ENCODE results near the gene N4BP2L2.
"Not testable (repeated sequence)": the region's sequence is repeated elsewhere in the genome, so short reads cannot be mapped to it uniquely, and the experiment has no call there.

The N4BP2L2 gene

DNA sequence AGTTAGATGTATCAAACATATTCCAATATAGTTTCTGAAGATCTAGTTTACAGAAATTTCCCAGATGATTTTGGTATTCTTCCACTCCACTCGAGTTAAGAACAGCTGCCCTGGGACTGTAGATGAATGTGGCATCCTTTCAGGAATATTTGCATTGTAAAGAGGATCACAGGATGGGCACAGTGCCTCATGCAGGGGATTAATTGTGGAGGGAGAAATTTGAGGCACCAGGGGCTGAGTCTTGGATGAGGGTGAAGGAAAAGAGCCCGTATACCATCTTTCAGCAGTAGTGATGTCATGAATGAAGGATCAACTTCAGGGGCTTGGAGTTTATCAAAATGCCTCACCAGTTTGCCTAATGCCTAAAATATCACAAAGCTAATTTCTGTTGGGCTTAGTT is 43.7 kb upstream of the N4BP2L2 start:
- no peak for DNase-seq (ENCODE audit: low read depth)
- no peak overlapping the region for H3K4me3 ChIP-seq (ENCODE audit: low read depth, low read length)
- TF ChIP-seq, protein P1, sequence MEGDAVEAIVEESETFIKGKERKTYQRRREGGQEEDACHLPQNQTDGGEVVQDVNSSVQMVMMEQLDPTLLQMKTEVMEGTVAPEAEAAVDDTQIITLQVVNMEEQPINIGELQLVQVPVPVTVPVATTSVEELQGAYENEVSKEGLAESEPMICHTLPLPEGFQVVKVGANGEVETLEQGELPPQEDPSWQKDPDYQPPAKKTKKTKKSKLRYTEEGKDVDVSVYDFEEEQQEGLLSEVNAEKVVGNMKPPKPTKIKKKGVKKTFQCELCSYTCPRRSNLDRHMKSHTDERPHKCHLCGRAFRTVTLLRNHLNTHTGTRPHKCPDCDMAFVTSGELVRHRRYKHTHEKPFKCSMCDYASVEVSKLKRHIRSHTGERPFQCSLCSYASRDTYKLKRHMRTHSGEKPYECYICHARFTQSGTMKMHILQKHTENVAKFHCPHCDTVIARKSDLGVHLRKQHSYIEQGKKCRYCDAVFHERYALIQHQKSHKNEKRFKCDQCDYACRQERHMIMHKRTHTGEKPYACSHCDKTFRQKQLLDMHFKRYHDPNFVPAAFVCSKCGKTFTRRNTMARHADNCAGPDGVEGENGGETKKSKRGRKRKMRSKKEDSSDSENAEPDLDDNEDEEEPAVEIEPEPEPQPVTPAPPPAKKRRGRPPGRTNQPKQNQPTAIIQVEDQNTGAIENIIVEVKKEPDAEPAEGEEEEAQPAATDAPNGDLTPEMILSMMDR (IDR thresholded peaks at IDR 0.05; ENCODE audit: low read depth, low read length, missing control alignments), result no peak

DNA sequence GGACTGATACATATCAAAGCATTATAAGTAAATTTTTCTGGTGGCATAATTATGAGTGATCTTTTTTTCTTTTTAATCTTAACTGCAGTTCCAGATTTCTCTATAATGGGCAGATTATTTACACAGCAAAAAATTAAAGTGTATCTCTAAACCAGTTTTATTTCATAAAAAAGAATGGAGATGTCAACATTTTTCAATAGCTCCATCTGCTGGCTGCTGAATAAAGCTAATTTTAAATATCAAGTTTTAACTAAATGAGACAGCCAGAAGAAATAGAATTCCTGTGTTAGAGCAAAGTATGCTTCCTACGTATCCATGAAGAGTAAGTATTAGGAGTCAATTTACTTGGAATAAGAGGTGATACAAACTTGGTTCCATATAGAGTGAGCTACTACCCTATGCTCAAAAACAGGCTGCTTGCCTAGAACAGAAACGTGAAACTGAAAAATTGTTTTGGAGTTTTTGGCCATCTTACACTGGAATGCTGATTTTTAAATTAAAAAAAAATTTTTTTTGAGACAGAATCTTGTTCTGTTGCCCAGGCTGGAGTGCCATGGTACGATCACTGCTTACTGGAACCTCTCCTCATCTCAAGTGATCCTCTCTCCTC is 42.7 kb upstream of the N4BP2L2 start:
- H3K4me3 ChIP-seq (ENCODE audit: low read depth, low read length), result no peak overlapping the region
- TF ChIP-seq, protein P1 (IDR thresholded peaks at IDR 0.05; ENCODE audit: low read depth, low read length, missing control alignments), result peak; percentile 36
- DNase-seq (ENCODE audit: low read depth), result no peak

DNA sequence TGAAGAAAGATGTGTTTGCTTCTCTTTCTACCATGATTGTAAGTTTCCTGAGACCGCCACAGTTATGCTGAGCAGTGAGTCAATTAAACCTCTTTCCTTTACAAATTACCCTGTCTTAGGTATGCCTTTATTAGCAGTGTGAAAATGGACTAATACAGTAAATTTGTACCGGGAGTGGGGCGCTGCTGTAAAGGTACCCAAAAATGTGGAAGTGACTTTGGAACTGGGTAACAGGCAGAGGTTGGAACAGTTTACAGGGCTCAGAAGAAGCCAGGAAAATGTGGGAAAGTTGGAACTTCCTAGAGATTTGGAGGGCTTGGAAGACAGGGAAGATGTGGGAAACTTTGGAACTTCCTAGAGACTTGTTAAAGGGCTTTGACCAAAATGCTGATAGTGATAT is 38.4 kb upstream of the N4BP2L2 start:
- TF ChIP-seq, protein P1 (IDR thresholded peaks at IDR 0.05; ENCODE audit: low read depth, low read length, missing control alignments), result no peak
- no peak for DNase-seq (ENCODE audit: low read depth)
- H3K4me3 ChIP-seq (ENCODE audit: low read depth, low read length), result no peak overlapping the region

DNA sequence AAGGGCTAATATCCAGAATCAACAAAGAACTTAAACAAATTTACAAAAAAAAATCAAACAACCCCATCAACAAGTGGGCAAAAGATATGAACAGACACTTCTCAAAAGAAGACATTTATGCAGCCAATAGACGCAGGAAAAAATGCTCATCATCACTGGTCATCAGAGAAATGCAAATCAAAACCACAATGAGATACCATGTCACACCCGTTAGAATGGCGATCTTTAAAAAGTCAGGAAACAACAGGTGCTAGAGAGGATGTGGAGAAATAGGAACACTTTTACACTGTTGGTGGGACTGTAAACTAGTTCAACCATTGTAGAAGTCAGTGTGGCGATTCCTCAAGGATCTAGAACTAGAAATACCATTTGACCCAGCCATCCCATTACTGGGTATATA is 37.1 kb upstream of the N4BP2L2 start:
- DNase-seq (ENCODE audit: low read depth); H3K4me3 ChIP-seq (ENCODE audit: low read depth, low read length): not testable (repeated sequence)

DNA sequence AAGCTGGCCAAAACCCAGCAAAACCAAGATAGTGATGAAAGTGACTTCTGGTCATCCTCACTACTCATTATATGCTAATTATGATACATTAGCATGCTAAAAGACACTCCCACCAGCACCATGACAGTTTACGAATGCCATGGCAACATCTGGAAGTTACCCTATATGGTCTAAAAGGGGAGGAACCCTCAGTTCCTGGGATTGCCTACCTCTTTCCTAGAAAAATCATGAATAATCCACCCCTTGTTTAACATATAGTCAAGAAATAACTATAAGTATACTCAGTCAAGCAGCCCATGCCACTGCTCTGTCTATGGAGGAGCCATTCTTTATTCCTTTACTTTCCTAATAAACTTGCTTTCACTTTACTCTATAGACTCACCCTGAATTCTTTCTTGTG is 22.2 kb upstream of the N4BP2L2 start:
- DNase-seq (ENCODE audit: low read depth); H3K4me3 ChIP-seq (ENCODE audit: low read depth, low read length): not testable (repeated sequence)

DNA sequence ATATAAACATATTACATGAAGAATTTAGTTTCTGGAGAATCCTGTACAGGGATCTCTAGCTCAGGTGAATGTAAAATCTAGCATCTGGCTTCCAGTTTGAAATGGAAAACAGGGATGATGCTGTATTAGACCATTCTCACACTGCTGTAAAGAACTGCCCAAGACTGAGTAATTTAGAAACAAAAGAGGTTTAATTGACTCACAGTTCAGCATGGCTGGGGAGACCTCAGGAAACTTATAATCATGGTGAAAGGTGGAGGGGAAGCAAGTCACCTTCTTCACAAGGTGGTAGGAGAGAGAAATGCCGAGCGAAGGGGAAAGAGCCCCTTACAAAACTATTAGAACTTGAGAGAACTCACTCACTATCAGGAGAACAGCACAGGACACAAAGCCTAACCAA is 17.0 kb upstream of the N4BP2L2 start:
- DNase-seq (ENCODE audit: low read depth), result no peak
- TF ChIP-seq, protein P1 (IDR thresholded peaks at IDR 0.05; ENCODE audit: low read depth, low read length, missing control alignments), result no peak
- H3K4me3 ChIP-seq (ENCODE audit: low read depth, low read length), result no peak overlapping the region

DNA sequence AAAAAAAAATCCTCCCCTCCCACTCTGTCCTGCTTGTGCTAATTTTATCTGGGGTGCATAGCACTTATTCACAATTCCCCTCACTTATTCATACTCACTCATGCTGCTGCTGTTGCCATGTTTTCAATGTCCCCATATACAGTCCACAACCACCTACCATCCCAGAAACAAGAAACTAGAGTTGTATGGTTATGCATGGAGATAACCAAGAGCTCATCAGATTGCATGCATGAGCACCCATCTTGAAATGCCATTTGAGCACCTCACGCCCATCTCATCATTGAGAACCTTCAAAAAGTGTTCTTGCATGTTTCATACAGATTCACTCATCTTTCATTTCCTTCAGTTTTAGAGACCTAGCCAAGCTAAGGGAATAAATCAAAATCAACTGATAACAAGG is 15.1 kb upstream of the N4BP2L2 start:
- H3K4me3 ChIP-seq (ENCODE audit: low read depth, low read length), result no peak overlapping the region
- TF ChIP-seq, protein P1 (IDR thresholded peaks at IDR 0.05; ENCODE audit: low read depth, low read length, missing control alignments), result no peak
- DNase-seq (ENCODE audit: low read depth), result no peak

DNA sequence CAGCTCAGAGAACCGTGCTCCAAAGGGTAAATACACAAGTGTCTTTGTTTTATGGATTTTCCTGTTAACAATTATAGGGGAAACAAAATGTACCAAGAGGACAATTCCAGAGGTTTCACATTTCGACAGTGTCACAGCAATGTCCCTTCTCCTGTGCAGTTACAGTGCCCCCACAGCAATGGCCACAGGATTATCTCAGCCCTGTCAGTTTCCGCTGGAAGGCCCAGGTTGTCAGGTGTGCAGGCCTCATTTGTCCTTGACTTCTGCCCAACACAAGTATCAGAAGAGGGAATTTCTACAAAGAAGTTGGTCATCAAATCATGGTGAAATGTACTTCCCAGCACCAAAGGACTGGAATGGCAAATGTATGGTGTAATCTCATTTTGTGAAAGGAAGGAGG is 11.2 kb upstream of the N4BP2L2 start:
- no peak overlapping the region for H3K4me3 ChIP-seq (ENCODE audit: low read depth, low read length)
- TF ChIP-seq, protein P1 (IDR thresholded peaks at IDR 0.05; ENCODE audit: low read depth, low read length, missing control alignments), result no peak
- DNase-seq (ENCODE audit: low read depth), result no peak

All from GM12864 (cell line).